Fibroblast of skin of scalp (primary cell): ENCODE measurements around the gene SSMEM1.
"Not testable (repeated sequence)": the region's sequence is repeated elsewhere in the genome, so short reads cannot be mapped to it uniquely, and the experiment has no call there.

Experiments used
- DNase-seq: peaks from one replicate; pipeline ENCODE4 v3.0.0-alpha.2; 2013

The SSMEM1 gene

GRCh38 chr7:130249626-130250025, 42.0 kb downstream of the SSMEM1 start:
- DNase-seq, result not testable (repeated sequence)

DNA sequence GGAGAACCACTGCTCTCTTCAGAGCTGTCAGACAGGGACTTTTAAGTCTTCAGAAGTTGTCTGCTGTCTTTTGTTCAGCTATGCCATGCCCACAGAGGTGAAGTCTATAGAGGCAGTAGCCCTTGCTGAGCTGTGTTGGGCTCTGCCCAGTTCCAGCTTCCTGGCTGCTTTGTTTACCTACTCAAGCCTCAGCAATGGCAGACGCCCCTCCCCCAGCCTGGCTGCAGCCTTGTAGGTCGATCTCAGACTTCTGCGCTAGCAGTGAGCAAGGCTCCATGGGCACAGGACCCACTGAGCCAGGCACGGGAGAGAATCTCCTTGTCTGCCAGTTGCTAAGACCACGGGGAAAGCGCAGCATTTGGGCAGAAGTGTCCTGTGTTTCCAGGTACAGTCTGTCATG, 46.9 kb downstream of the SSMEM1 start:
- no peak for DNase-seq

DNA sequence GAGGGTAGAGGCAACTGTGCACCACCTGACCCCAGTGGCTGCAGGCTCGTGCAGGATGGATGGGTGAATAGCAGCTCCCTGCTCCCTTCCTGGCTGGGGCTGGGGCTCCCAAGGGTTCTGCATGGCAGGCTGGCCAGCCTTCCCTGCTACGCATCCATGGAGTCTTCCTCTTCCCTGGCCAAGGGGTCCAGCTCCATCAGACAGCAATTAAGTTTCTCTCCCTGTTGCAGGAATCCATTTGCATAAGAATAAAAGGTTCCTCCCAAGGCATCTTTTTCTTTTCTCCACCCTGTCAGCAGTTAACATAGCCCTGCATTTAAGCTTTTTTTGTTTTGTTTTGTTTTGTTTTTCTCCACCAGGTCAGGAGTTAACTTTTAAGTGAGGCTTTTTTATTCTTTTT, 49.0 kb downstream of the SSMEM1 start:
- DNase-seq, result no peak

- no peak for DNase-seq
These were observed 50.9 kb downstream of the SSMEM1 start for GRCh38 chr7:130258494-130259078.

DNA sequence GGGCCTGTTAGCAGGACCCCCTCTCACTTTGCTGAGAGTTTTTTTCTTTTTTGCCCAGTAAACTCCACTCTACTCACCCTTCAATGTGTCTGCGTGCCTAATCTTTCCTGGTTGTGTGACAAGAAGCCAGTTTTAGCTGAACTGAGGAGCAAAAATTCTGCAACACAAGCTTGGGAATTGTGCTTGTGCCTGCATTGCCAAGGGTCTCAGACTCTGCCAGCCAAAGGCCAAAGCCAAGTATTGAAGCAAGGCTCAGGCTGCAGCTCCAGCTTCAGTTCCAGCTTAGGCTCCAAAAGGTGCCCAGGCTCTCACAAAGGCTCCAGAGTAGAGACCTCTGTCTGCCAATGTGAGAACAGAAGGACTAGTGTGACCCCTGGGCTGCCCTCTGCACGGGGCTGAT, 54.8 kb downstream of the SSMEM1 start:
- no peak for DNase-seq

DNA sequence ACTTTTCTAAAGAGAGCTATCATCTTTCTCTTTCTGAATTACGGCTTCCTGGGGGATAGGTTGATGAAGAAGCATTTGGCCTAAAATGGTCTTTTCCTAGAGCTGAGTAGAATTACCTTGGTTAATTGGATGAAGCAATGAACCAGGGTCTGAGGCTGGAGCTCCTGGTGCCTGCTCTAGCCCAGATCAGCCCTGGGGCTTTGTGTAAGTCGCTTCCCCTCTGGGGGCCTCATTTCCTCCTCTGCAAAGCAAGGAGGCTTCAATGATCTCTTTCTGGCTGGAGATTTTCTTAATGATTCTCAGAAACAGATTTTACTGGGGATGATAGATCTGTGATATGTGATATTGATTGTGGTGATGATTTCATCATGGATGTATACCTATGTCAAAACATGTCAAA, 55.5 kb downstream of the SSMEM1 start:
- no peak for DNase-seq
